HepG2 (cell line): ENCODE results near the gene ANKRD1. TPM values are rescaled to one million over a fixed set of nuclear protein-coding genes. Genes with fewer than 3 reads are reported as not detected.

Source experiments
- AKAP8 ChIP-seq: sonication (generic); formaldehyde crosslinking; IDR thresholded peaks from 2 replicates; pipeline ENCODE4 v1.5.1; 2020; ENCODE audit warnings: mild to moderate bottlenecking, missing genetic modification reagents
- ARHGAP35 ChIP-seq: sonication (generic); formaldehyde crosslinking; IDR thresholded peaks from 2 replicates; pipeline ENCODE4 v1.9.0; 2022; ENCODE audit warnings: mild to moderate bottlenecking, inconsistent platforms, moderate library complexity, missing genetic modification reagents, borderline replicate concordance
- ARNTL ChIP-seq: sonication (generic); formaldehyde crosslinking; IDR thresholded peaks from 2 replicates; pipeline ENCODE4 v1.4.0; 2020; ENCODE audit warnings: mild to moderate bottlenecking, missing genetic modification reagents
- BATF2 ChIP-seq: sonication (generic); formaldehyde crosslinking; IDR thresholded peaks from 2 replicates; pipeline ENCODE4 v1.8.0; 2022; ENCODE audit warnings: mild to moderate bottlenecking, missing genetic modification reagents, moderate library complexity
- CBX5 ChIP-seq: sonication (generic); formaldehyde crosslinking; IDR thresholded peaks from 2 replicates; pipeline ENCODE4 v1.4.0; 2020; ENCODE audit warnings: missing genetic modification reagents, borderline replicate concordance
- CEBPG ChIP-seq: IDR thresholded peaks from 2 replicates; pipeline ENCODE4 v1.6.1; 2016
- ETV5 ChIP-seq: IDR thresholded peaks from 2 replicates; pipeline ENCODE4 v1.6.1; 2018; ENCODE audit warnings: missing biosample characterization, missing genetic modification reagents, inconsistent platforms, borderline replicate concordance
- FOXA3 ChIP-seq: IDR thresholded peaks from 2 replicates; pipeline ENCODE4 v1.6.1; 2016; ENCODE audit warnings: missing genetic modification reagents, missing compliant biosample characterization
- FOXP1 ChIP-seq, 2 experiments: fragments of 450-650 bp in 1 of 2; IDR thresholded peaks; 2 replicates each; pipeline ENCODE4 v1.6.1; 2017 to 2018; ENCODE audit warnings: antibody characterized with exemption in 1 of 2
- GZF1 ChIP-seq: sonication (generic); formaldehyde crosslinking; IDR thresholded peaks from 2 replicates; pipeline ENCODE4 v1.5.1; 2020; ENCODE audit warnings: mild to moderate bottlenecking, missing genetic modification reagents
- HDAC1 ChIP-seq: sonication (generic); formaldehyde crosslinking; IDR thresholded peaks from 2 replicates; pipeline ENCODE4 v1.5.1; 2020; ENCODE audit warnings: mild to moderate bottlenecking, missing genetic modification reagents
- HNF4G ChIP-seq, 2 experiments: sonication (generic) in 1 of 2; formaldehyde crosslinking in 1 of 2; IDR thresholded peaks; 2 replicates each; pipeline versions ENCODE4 v1.4.0 to v1.6.1; 2011 to 2020; ENCODE audit warnings: borderline replicate concordance in 2 of 2, low read depth in 2 of 2, mild to moderate bottlenecking in 2 of 2, low read length in 1 of 2, missing genetic modification reagents in 1 of 2, moderate library complexity in 1 of 2
- MED1 ChIP-seq: sonication (generic); formaldehyde crosslinking; IDR thresholded peaks from 2 replicates; pipeline ENCODE4 v1.4.0; 2020; ENCODE audit warnings: missing genetic modification reagents
- NKX3-1 ChIP-seq: sonication (generic); formaldehyde crosslinking; IDR thresholded peaks from 2 replicates; pipeline ENCODE4 v1.5.0; 2020; ENCODE audit warnings: missing genetic modification reagents
- PBX2 ChIP-seq: IDR thresholded peaks from 2 replicates; pipeline ENCODE4 v1.6.1; 2016; ENCODE audit warnings: control low read depth
- SATB2 ChIP-seq: sonication (generic); formaldehyde crosslinking; IDR thresholded peaks from 2 replicates; pipeline ENCODE4 v1.5.0; 2020; ENCODE audit warnings: missing genetic modification reagents
- SPEN ChIP-seq: sonication (generic); formaldehyde crosslinking; IDR thresholded peaks from 2 replicates; pipeline ENCODE4 v1.5.1; 2020; ENCODE audit warnings: low read depth, mild to moderate bottlenecking, missing genetic modification reagents
- SRF ChIP-seq: IDR thresholded peaks from 2 replicates; pipeline ENCODE4 v1.6.1; 2011; ENCODE audit warnings: mild to moderate bottlenecking, low read depth, low read length, moderate library complexity
- ZMAT3 ChIP-seq: sonication (generic); formaldehyde crosslinking; conservative IDR thresholded peaks from 2 replicates; pipeline ENCODE4 v1.7.0; 2021; ENCODE audit warnings: missing genetic modification reagents
- ZNF251 ChIP-seq: sonication (generic); formaldehyde crosslinking; IDR thresholded peaks from 2 replicates; pipeline ENCODE4 v1.9.0; 2021; ENCODE audit warnings: mild to moderate bottlenecking, missing genetic modification reagents
- ZNF530 ChIP-seq: sonication (generic); formaldehyde crosslinking; IDR thresholded peaks from 2 replicates; pipeline ENCODE4 v1.5.0; 2020; ENCODE audit warnings: low read depth, mild to moderate bottlenecking, missing genetic modification reagents
- polyA plus RNA-seq, 8 experiments: library from polyadenylated mRNA; depleted of rRNA in 3 of 8; stranded (reverse) in 7 of 8; unstranded in 1 of 8; fragments of >200 nt; fragmentation: Illumina TruSeq in 4 of 8; extraction: Trizol in 4 of 8; gene quantifications; 2 replicates each; pipeline versions ENCODE4 v1.2.1 to v1.2.3, GENCODE V29; 2011 to 2016; ENCODE audit warnings: low read depth in 4 of 8, missing spikeins in 1 of 8, mixed read lengths in 1 of 8; ENCODE audit not compliant: insufficient read depth in 1 of 8
- total RNA-seq, 5 experiments: library from RNA; depleted of rRNA; stranded (reverse); fragments of >200 nt; fragmentation: Illumina TruSeq; extraction: Trizol; gene quantifications; 2 replicates each; pipeline ENCODE4 v1.2.3, GENCODE V29; 2016; ENCODE audit warnings: low read depth in 1 of 5
- TF ChIP-seq, protein P1 (sequence below): sonication (generic); formaldehyde crosslinking; IDR thresholded peaks from 2 replicates; pipeline ENCODE4 v1.4.0; 2020; ENCODE audit warnings: missing genetic modification reagents, borderline replicate concordance
- TF ChIP-seq, protein P2 (sequence below): sonication (generic); formaldehyde crosslinking; IDR thresholded peaks from 2 replicates; pipeline ENCODE4 v1.4.0; 2020; ENCODE audit warnings: mild to moderate bottlenecking, missing genetic modification reagents

ANKRD1 gene
- total and polyA plus RNA-seq, 2 of the 13 experiments (the other 11 are each of a cell fraction or from before 2014, with no cell fraction given): 19.4 to 41.8 TPM

DNA sequence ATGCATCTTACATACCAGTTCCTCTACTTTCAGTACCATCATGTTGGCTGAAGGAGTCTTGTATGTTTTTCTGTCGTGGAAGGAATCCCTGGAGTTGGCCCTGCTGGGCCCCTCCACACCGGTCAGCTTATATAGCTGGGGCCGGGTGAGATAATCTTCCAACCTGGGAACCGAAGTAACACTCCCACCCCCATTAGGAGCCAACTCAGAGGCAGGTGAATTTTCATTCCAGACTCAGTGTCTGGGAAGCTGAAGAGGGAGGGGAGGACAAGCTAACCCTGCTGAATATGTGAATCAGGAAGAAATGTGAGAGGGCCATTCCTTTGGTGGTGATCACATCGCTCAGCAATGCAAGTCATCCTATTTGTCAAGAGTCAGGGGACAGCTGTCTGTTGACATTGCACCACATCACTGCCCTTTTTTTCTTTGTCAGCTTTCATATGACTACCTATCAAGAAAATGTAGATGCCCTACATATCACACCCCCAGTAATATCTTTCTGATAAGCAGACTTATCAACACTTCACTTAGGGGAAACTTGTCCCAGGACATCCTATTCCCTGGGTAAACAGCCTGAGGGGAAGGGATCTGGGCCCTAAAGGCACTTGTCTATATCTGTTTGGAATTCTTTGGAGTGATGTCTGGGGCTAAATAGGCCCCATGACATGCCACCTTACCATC is at the start of gene ANKRD1 (continued):
- peak; percentile 74 for TF ChIP-seq PBX2 (CRISPR knock-in tag)
- TF ChIP-seq GZF1 (CRISPR knock-in tag): no peak
- 0 out of 2 replicates have a peak, but pooled peaks have one; percentile 52 for TF ChIP-seq NKX3-1 (CRISPR knock-in tag)
- TF ChIP-seq, protein P1, sequence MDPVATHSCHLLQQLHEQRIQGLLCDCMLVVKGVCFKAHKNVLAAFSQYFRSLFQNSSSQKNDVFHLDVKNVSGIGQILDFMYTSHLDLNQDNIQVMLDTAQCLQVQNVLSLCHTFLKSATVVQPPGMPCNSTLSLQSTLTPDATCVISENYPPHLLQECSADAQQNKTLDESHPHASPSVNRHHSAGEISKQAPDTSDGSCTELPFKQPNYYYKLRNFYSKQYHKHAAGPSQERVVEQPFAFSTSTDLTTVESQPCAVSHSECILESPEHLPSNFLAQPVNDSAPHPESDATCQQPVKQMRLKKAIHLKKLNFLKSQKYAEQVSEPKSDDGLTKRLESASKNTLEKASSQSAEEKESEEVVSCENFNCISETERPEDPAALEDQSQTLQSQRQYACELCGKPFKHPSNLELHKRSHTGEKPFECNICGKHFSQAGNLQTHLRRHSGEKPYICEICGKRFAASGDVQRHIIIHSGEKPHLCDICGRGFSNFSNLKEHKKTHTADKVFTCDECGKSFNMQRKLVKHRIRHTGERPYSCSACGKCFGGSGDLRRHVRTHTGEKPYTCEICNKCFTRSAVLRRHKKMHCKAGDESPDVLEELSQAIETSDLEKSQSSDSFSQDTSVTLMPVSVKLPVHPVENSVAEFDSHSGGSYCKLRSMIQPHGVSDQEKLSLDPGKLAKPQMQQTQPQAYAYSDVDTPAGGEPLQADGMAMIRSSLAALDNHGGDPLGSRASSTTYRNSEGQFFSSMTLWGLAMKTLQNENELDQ: no peak
- TF ChIP-seq ZNF251 (CRISPR knock-in tag): no peak
- TF ChIP-seq SPEN: no peak
- TF ChIP-seq ZNF530 (CRISPR knock-in tag): no peak
- TF ChIP-seq, protein P2, sequence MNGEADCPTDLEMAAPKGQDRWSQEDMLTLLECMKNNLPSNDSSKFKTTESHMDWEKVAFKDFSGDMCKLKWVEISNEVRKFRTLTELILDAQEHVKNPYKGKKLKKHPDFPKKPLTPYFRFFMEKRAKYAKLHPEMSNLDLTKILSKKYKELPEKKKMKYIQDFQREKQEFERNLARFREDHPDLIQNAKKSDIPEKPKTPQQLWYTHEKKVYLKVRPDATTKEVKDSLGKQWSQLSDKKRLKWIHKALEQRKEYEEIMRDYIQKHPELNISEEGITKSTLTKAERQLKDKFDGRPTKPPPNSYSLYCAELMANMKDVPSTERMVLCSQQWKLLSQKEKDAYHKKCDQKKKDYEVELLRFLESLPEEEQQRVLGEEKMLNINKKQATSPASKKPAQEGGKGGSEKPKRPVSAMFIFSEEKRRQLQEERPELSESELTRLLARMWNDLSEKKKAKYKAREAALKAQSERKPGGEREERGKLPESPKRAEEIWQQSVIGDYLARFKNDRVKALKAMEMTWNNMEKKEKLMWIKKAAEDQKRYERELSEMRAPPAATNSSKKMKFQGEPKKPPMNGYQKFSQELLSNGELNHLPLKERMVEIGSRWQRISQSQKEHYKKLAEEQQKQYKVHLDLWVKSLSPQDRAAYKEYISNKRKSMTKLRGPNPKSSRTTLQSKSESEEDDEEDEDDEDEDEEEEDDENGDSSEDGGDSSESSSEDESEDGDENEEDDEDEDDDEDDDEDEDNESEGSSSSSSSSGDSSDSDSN (CRISPR knock-in tag): no peak
- TF ChIP-seq ETV5 (CRISPR knock-in tag): peak; percentile 80
- 0 out of 2 replicates have a peak, but pooled peaks have one; percentile 32 for TF ChIP-seq FOXP1 (IDR thresholded peaks at IDR 0.05)
- peak; percentile 76 for TF ChIP-seq FOXP1 (CRISPR knock-in tag; IDR thresholded peaks at IDR 0.05)
- TF ChIP-seq ZMAT3: no peak
- no peak for TF ChIP-seq ARNTL (CRISPR knock-in tag)
- no peak for TF ChIP-seq SRF
- no peak for TF ChIP-seq AKAP8
- peak; percentile 55; the same call in 1 of the 2 replicates for TF ChIP-seq HDAC1 (CRISPR knock-in tag)
- TF ChIP-seq MED1 (CRISPR knock-in tag): peak; percentile 94
- TF ChIP-seq CBX5 (CRISPR knock-in tag): peak; percentile 62; the same call in 1 of the 2 replicates
- peak; percentile 97 for TF ChIP-seq FOXA3 (CRISPR knock-in tag)
- no peak for TF ChIP-seq BATF2 (CRISPR knock-in tag)
- TF ChIP-seq HNF4G (IDR thresholded peaks at IDR 0.05; ENCODE audit: borderline replicate concordance, low read depth, low read length): peak; percentile 35; the same call in 1 of the 2 replicates
- TF ChIP-seq HNF4G (CRISPR knock-in tag; IDR thresholded peaks at IDR 0.05; ENCODE audit: borderline replicate concordance, low read depth): no peak
- TF ChIP-seq ARHGAP35: no peak
- peak; percentile 93 for TF ChIP-seq CEBPG (CRISPR knock-in tag)
- no peak for TF ChIP-seq SATB2
